ENCODE data around the gene PDZD2.

GRCh38 chr5:32058101-32058500 is 419.2 kb downstream of the PDZD2 start:
- TF ChIP-seq ZFX (IDR thresholded peaks at IDR 0.05; ENCODE audit: borderline replicate concordance), result no peak
- TF ChIP-seq, protein P1, sequence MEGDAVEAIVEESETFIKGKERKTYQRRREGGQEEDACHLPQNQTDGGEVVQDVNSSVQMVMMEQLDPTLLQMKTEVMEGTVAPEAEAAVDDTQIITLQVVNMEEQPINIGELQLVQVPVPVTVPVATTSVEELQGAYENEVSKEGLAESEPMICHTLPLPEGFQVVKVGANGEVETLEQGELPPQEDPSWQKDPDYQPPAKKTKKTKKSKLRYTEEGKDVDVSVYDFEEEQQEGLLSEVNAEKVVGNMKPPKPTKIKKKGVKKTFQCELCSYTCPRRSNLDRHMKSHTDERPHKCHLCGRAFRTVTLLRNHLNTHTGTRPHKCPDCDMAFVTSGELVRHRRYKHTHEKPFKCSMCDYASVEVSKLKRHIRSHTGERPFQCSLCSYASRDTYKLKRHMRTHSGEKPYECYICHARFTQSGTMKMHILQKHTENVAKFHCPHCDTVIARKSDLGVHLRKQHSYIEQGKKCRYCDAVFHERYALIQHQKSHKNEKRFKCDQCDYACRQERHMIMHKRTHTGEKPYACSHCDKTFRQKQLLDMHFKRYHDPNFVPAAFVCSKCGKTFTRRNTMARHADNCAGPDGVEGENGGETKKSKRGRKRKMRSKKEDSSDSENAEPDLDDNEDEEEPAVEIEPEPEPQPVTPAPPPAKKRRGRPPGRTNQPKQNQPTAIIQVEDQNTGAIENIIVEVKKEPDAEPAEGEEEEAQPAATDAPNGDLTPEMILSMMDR (IDR thresholded peaks at IDR 0.05), result no peak

Measured in 22Rv1 (cell line).